ENCODE measurements around the gene NFATC2.

Gene NFATC2

GRCh38 chr20:51411870-51412269, 130.6 kb downstream of the NFATC2 start:
- Histone ChIP-seq H3K27me3 (ENCODE audit: control insufficient read depth, insufficient read depth, low read length, poor library complexity, severe bottlenecking) (no peaks in the 10 kb centered on the region), H3K4me1 (ENCODE audit: control insufficient read depth, insufficient read depth, low read length) (peaks cover 3% of the 10 kb centered on the region), H3K9me3 (ENCODE audit: control insufficient read depth, low read length) (no peaks in the 10 kb centered on the region), H3K36me3 (ENCODE audit: control insufficient read depth, insufficient read depth, low read length) (no peaks in the 10 kb centered on the region), H3K27ac (ENCODE audit: insufficient read depth, low read depth, low read length, poor library complexity, severe bottlenecking) (no peak overlapping the region), H3K4me3 (ENCODE audit: insufficient read depth, low read depth, low read length) (no peak overlapping the region)
- 65 to 76% methylated on average over 1 of the region's 1 CpG for WGBS, 2 experiments

GRCh38 chr20:51410586-51411325, 131.8 kb downstream of the NFATC2 start:
- H3K27me3 ChIP-seq (ENCODE audit: control insufficient read depth, insufficient read depth, low read length, poor library complexity, severe bottlenecking), result no peaks in the 10 kb centered on the region
- no peaks in the 10 kb centered on the region for H3K9me3 ChIP-seq (ENCODE audit: control insufficient read depth, low read length)
- no peak overlapping the region for H3K4me3 ChIP-seq (ENCODE audit: insufficient read depth, low read depth, low read length)
- H3K36me3 ChIP-seq (ENCODE audit: control insufficient read depth, insufficient read depth, low read length), result no peaks in the 10 kb centered on the region
- H3K4me1 ChIP-seq (ENCODE audit: control insufficient read depth, insufficient read depth, low read length), result peaks cover 3% of the 10 kb centered on the region
- no peak overlapping the region for H3K27ac ChIP-seq (ENCODE audit: insufficient read depth, low read depth, low read length, poor library complexity, severe bottlenecking)
- 93 to 94% methylated on average over 4 of the region's 4 CpGs for WGBS, 2 experiments

GRCh38 chr20:51409192-51409880, 133.2 kb downstream of the NFATC2 start:
- Histone ChIP-seq H3K36me3 (ENCODE audit: control insufficient read depth, insufficient read depth, low read length) (no peaks in the 10 kb centered on the region), H3K9me3 (ENCODE audit: control insufficient read depth, low read length) (no peaks in the 10 kb centered on the region), H3K27ac (ENCODE audit: insufficient read depth, low read depth, low read length, poor library complexity, severe bottlenecking) (no peak overlapping the region), H3K4me3 (ENCODE audit: insufficient read depth, low read depth, low read length) (no peak overlapping the region), H3K4me1 (ENCODE audit: control insufficient read depth, insufficient read depth, low read length) (peaks cover 3% of the 10 kb centered on the region), H3K27me3 (ENCODE audit: control insufficient read depth, insufficient read depth, low read length, poor library complexity, severe bottlenecking) (no peaks in the 10 kb centered on the region)
- 85 to 86% methylated on average over 10 of the region's 10 CpGs for WGBS, 2 experiments

GRCh38 chr20:51404297-51405060, 138.0 kb downstream of the NFATC2 start:
- 58 to 72% methylated on average over 10 of the region's 10 CpGs for WGBS, 2 experiments
- Histone ChIP-seq H3K27me3 (ENCODE audit: control insufficient read depth, insufficient read depth, low read length, poor library complexity, severe bottlenecking) (no peaks in the 10 kb centered on the region), H3K36me3 (ENCODE audit: control insufficient read depth, insufficient read depth, low read length) (no peaks in the 10 kb centered on the region), H3K4me3 (ENCODE audit: insufficient read depth, low read depth, low read length) (no peak overlapping the region), H3K4me1 (ENCODE audit: control insufficient read depth, insufficient read depth, low read length) (no peaks in the 10 kb centered on the region), H3K27ac (ENCODE audit: insufficient read depth, low read depth, low read length, poor library complexity, severe bottlenecking) (no peak overlapping the region), H3K9me3 (ENCODE audit: control insufficient read depth, low read length) (no peaks in the 10 kb centered on the region)

- Histone ChIP-seq H3K4me3 (ENCODE audit: insufficient read depth, low read depth, low read length) (no peak overlapping the region), H3K4me1 (ENCODE audit: control insufficient read depth, insufficient read depth, low read length) (no peaks in the 10 kb centered on the region), H3K36me3 (ENCODE audit: control insufficient read depth, insufficient read depth, low read length) (no peaks in the 10 kb centered on the region), H3K9me3 (ENCODE audit: control insufficient read depth, low read length) (no peaks in the 10 kb centered on the region), H3K27me3 (ENCODE audit: control insufficient read depth, insufficient read depth, low read length, poor library complexity, severe bottlenecking) (no peaks in the 10 kb centered on the region), H3K27ac (ENCODE audit: insufficient read depth, low read depth, low read length, poor library complexity, severe bottlenecking) (no peak overlapping the region)
- 91 to 93% methylated on average over 9 of the region's 9 CpGs for WGBS, 2 experiments
Measured at GRCh38 chr20:51403466-51404220, 138.9 kb downstream of the NFATC2 start.

GRCh38 chr20:51402201-51402600, 140.3 kb downstream of the NFATC2 start:
- WGBS, 2 experiments, result 90% methylated on average over 2 of the region's 2 CpGs

GRCh38 chr20:51401496-51401895, 141.0 kb downstream of the NFATC2 start:
- no peak overlapping the region for H3K27ac ChIP-seq (ENCODE audit: insufficient read depth, low read depth, low read length, poor library complexity, severe bottlenecking)
- 95 to 97% methylated on average over 4 of the region's 4 CpGs for WGBS, 2 experiments
- no peaks in the 10 kb centered on the region for H3K27me3 ChIP-seq (ENCODE audit: control insufficient read depth, insufficient read depth, low read length, poor library complexity, severe bottlenecking)
- H3K4me3 ChIP-seq (ENCODE audit: insufficient read depth, low read depth, low read length), result no peak overlapping the region
- no peaks in the 10 kb centered on the region for H3K4me1 ChIP-seq (ENCODE audit: control insufficient read depth, insufficient read depth, low read length)
- H3K36me3 ChIP-seq (ENCODE audit: control insufficient read depth, insufficient read depth, low read length), result no peaks in the 10 kb centered on the region
- H3K9me3 ChIP-seq (ENCODE audit: control insufficient read depth, low read length), result no peaks in the 10 kb centered on the region

More at GRCh38 chr20:51402201-51402600, 140.3 kb downstream of the NFATC2 start:
- H3K36me3 ChIP-seq (ENCODE audit: control insufficient read depth, insufficient read depth, low read length), result no peaks in the 10 kb centered on the region
- no peak overlapping the region for H3K4me3 ChIP-seq (ENCODE audit: insufficient read depth, low read depth, low read length)
- H3K27ac ChIP-seq (ENCODE audit: insufficient read depth, low read depth, low read length, poor library complexity, severe bottlenecking), result no peak overlapping the region
- no peaks in the 10 kb centered on the region for H3K9me3 ChIP-seq (ENCODE audit: control insufficient read depth, low read length)
- no peaks in the 10 kb centered on the region for H3K27me3 ChIP-seq (ENCODE audit: control insufficient read depth, insufficient read depth, low read length, poor library complexity, severe bottlenecking)
- H3K4me1 ChIP-seq (ENCODE audit: control insufficient read depth, insufficient read depth, low read length), result no peaks in the 10 kb centered on the region

- no peaks in the 10 kb centered on the region for H3K36me3 ChIP-seq (ENCODE audit: control insufficient read depth, insufficient read depth, low read length)
- H3K9me3 ChIP-seq (ENCODE audit: control insufficient read depth, low read length), result no peaks in the 10 kb centered on the region
- H3K4me3 ChIP-seq (ENCODE audit: insufficient read depth, low read depth, low read length), result no peak overlapping the region
- H3K27ac ChIP-seq (ENCODE audit: insufficient read depth, low read depth, low read length, poor library complexity, severe bottlenecking), result no peak overlapping the region
- 96% methylated on average over 16 to 17 of the region's 17 CpGs for WGBS, 2 experiments
- no peaks in the 10 kb centered on the region for H3K4me1 ChIP-seq (ENCODE audit: control insufficient read depth, insufficient read depth, low read length)
- H3K27me3 ChIP-seq (ENCODE audit: control insufficient read depth, insufficient read depth, low read length, poor library complexity, severe bottlenecking), result no peaks in the 10 kb centered on the region
Measured at GRCh38 chr20:51400051-51400926, 142.2 kb downstream of the NFATC2 start.
